K562 (cell line): ENCODE data around the gene AFAP1. TPM values are rescaled to one million over a fixed set of nuclear protein-coding genes. Genes with fewer than 3 reads are reported as not detected.

Experiments used
- ATAC-seq: fragments of 200-7000 bp; cut with Tn5 transposase; 3 replicates; pipeline ENCODE4 v1.9.1; 2020; ENCODE audit warnings: moderate library complexity
- BruUV-seq: library from RNA; stranded (reverse); fragments of 400-500 nt; replicated peaks from 2 replicates; lab custom pipeline; 2021; lab: Mats Ljungman, UMichigan
- CTCF ChIA-PET: fragments of 300-600 bp; formaldehyde crosslinking; extraction: SDS; loops from one replicate; lab custom pipeline; 2021; ENCODE audit warnings: low intra/inter-chr PET ratio; lab: Yijun Ruan, JAX
- POLR2A ChIA-PET: fragments of 300-600, 350-650 bp; sonication (Branson Sonifier 250); formaldehyde crosslinking; extraction: SDS; loops from one replicate; lab custom pipeline; 2021; ENCODE audit warnings: antibody characterized with exemption, inconsistent platforms; lab: Yijun Ruan, JAX
- DNase-seq, 4 experiments: peaks; one replicate each; pipeline versions ENCODE4 v3.0.0 to v3.0.0-alpha.2; 2011 to 2018; ENCODE audit warnings: low spot score in 3 of 4, mixed read lengths in 3 of 4; ENCODE audit errors: extremely low read depth in 1 of 4
- FAIRE-seq: peaks from 2 replicates; lab custom pipeline; 2011; peaks lifted over from hg19 to GRCh38; lab: Jason Lieb, UNC
- H2AFZ ChIP-seq: 2 replicates; pipeline ENCODE4 v1.6.0; 2011; ENCODE audit warnings: low read depth, low read length, control low read depth, inconsistent platforms
- H3K27ac ChIP-seq: fragments of 200-600 bp; 3 replicates; pipeline ENCODE4 v1.8.0; 2011; ENCODE audit warnings: low read depth, mild to moderate bottlenecking, control low read depth, inconsistent platforms, low read length, moderate library complexity, mixed read lengths; ENCODE audit errors: extremely low read depth
- H3K27me3 ChIP-seq, 2 experiments: fragments of 300-600 bp in 1 of 2; 2 replicates in 1 of 2; 3 replicates in 1 of 2; pipeline versions ENCODE4 v1.6.0 to v1.8.0; 2011; ENCODE audit warnings: inconsistent platforms in 2 of 2, low read length in 2 of 2, mild to moderate bottlenecking in 1 of 2, mixed read lengths in 1 of 2, moderate library complexity in 1 of 2; ENCODE audit not compliant: control insufficient read depth in 2 of 2, insufficient read depth in 2 of 2
- H3K36me3 ChIP-seq: fragments of 300-600 bp; 3 replicates; pipeline ENCODE4 v1.8.0; 2011; ENCODE audit warnings: mild to moderate bottlenecking, low read length, inconsistent platforms; ENCODE audit not compliant: control insufficient read depth, insufficient read depth
- H3K4me1 ChIP-seq, 2 experiments: fragments of 200-600 bp in 1 of 2; replicated peaks in 1 of 2; 2 replicates in 1 of 2; 3 replicates in 1 of 2; pipeline versions ENCODE4 v1.5.1 to v1.8.0; 2011; ENCODE audit warnings: inconsistent platforms in 2 of 2, low read length in 2 of 2, mild to moderate bottlenecking in 1 of 2, mixed read lengths in 1 of 2, moderate library complexity in 1 of 2; ENCODE audit not compliant: control insufficient read depth in 2 of 2, insufficient read depth in 2 of 2
- H3K4me2 ChIP-seq: 2 replicates; pipeline ENCODE4 v1.6.1; 2011; ENCODE audit warnings: low read length, control low read depth, inconsistent platforms, mixed read lengths; ENCODE audit not compliant: insufficient read depth
- H3K4me3 ChIP-seq: fragments of 200-600 bp; sonication (generic), shearing (Covaris generic); 2 replicates; pipeline ENCODE4 v1.5.1; 2016; ENCODE audit warnings: control low read depth, inconsistent platforms
- H3K79me2 ChIP-seq: fragments of 200-600 bp; 3 replicates; pipeline ENCODE4 v1.8.0; 2011; ENCODE audit warnings: low read length, inconsistent platforms; ENCODE audit not compliant: control insufficient read depth, insufficient read depth
- H3K9ac ChIP-seq, 2 experiments: 2 replicates each; pipeline versions ENCODE4 v1.6.0 to v1.6.1; 2011; ENCODE audit warnings: low read depth in 2 of 2, low read length in 2 of 2, control low read depth in 1 of 2, inconsistent platforms in 1 of 2, mild to moderate bottlenecking in 1 of 2, mixed read lengths in 1 of 2; ENCODE audit not compliant: insufficient read depth in 1 of 2
- H3K9me1 ChIP-seq: one replicate; pipeline ENCODE4 v1.6.0; 2011; ENCODE audit warnings: inconsistent platforms, mild to moderate bottlenecking, low read length, moderate library complexity; ENCODE audit not compliant: control insufficient read depth, insufficient read depth
- H3K9me3 ChIP-seq: replicated peaks from 2 replicates; pipeline ENCODE4 v1.5.1; 2011; ENCODE audit warnings: low read depth, low read length, inconsistent platforms; ENCODE audit not compliant: control insufficient read depth, insufficient read depth
- H4K20me1 ChIP-seq: replicated peaks from 2 replicates; pipeline ENCODE4 v1.6.1; 2011; ENCODE audit warnings: low read length, inconsistent platforms, mixed read lengths; ENCODE audit not compliant: control insufficient read depth, insufficient read depth
- ARID1B ChIP-seq: fragments of 450-650 bp; IDR thresholded peaks from 2 replicates; pipeline ENCODE4 v1.6.1; 2016; ENCODE audit warnings: antibody characterized with exemption, mild to moderate bottlenecking, inconsistent platforms
- HNRNPK ChIP-seq: fragments of 200-400 bp; formaldehyde crosslinking; IDR thresholded peaks from one replicate; pipeline ENCODE4 v1.6.1; 2018; ENCODE audit warnings: mild to moderate bottlenecking, low read depth, low read length; ENCODE audit not compliant: poor library complexity, severe bottlenecking
- ID3 ChIP-seq, 2 experiments: fragments of 250-450 bp in 1 of 2; fragments of 450-650 bp in 1 of 2; sonication (Bioruptor Pico) in 1 of 2; IDR thresholded peaks; 2 replicates each; pipeline versions ENCODE4 v1.6.1 to v1.8.0; 2016 to 2021; ENCODE audit warnings: mild to moderate bottlenecking in 2 of 2, moderate library complexity in 2 of 2, missing compliant biosample characterization in 1 of 2, missing genetic modification characterization in 1 of 2
- MAX ChIP-seq: sonication (generic); formaldehyde crosslinking; IDR thresholded peaks from 2 replicates; pipeline ENCODE4 v1.9.0; 2022; ENCODE audit warnings: mild to moderate bottlenecking, missing genetic modification reagents
- NBN ChIP-seq: fragments of 450-650 bp; IDR thresholded peaks from 2 replicates; pipeline ENCODE4 v1.6.1; 2016; ENCODE audit warnings: low read depth, mild to moderate bottlenecking
- NR3C1 ChIP-seq: sonication (generic); formaldehyde crosslinking; IDR thresholded peaks from 2 replicates; pipeline ENCODE4 v1.8.1; 2022; ENCODE audit warnings: missing genetic modification reagents
- POU5F1 ChIP-seq: fragments of 150-350 bp; IDR thresholded peaks from 2 replicates; pipeline ENCODE4 v1.6.1; 2014; ENCODE audit warnings: borderline replicate concordance, low read length, low read depth, mild to moderate bottlenecking; ENCODE audit not compliant: partially characterized antibody
- SFPQ ChIP-seq: fragments of 200-400 bp; formaldehyde crosslinking; IDR thresholded peaks from 2 replicates; pipeline ENCODE4 v1.6.1; 2017; ENCODE audit warnings: mild to moderate bottlenecking, low read depth, low read length, moderate library complexity
- SNRNP70 ChIP-seq: fragments of 200-400 bp; formaldehyde crosslinking; optimal IDR thresholded peaks from 2 replicates; pipeline ENCODE3; 2017; ENCODE audit warnings: low read depth, low read length
- TAF1 ChIP-seq: IDR thresholded peaks from 2 replicates; pipeline ENCODE4 v1.6.1; 2011; ENCODE audit warnings: mild to moderate bottlenecking, low read length, moderate library complexity; ENCODE audit not compliant: insufficient read depth, control insufficient read depth, severe bottlenecking; ENCODE audit errors: extremely low read depth
- TFAM ChIP-seq: fragments of 250-450 bp; sonication (Bioruptor Pico); conservative IDR thresholded peaks from 2 replicates; pipeline ENCODE4 v1.5.0; 2021; ENCODE audit warnings: mild to moderate bottlenecking, moderate library complexity
- THRA ChIP-seq: fragments of 450-650 bp; IDR thresholded peaks from 2 replicates; pipeline ENCODE4 v1.6.1; 2017; ENCODE audit warnings: mild to moderate bottlenecking, moderate library complexity
- ZNF384 ChIP-seq: IDR thresholded peaks from 2 replicates; pipeline ENCODE4 v1.6.1; 2012; ENCODE audit warnings: low read depth, low read length, improper control_type of control experiment
- ZNF57 ChIP-seq: fragments of 450-650 bp; formaldehyde crosslinking; IDR thresholded peaks from 2 replicates; pipeline ENCODE4 v1.4.0; 2020; ENCODE audit warnings: mild to moderate bottlenecking, moderate library complexity
- ZNF707 ChIP-seq: fragments of 250-450 bp; sonication (Bioruptor Pico); conservative IDR thresholded peaks from 2 replicates; pipeline ENCODE4 v1.8.0; 2022; ENCODE audit warnings: inconsistent platforms, mild to moderate bottlenecking, moderate library complexity
- ZZZ3 ChIP-seq: fragments of 450-650 bp; IDR thresholded peaks from 2 replicates; pipeline ENCODE4 v1.6.1; 2016; ENCODE audit warnings: antibody characterized with exemption, mild to moderate bottlenecking, moderate library complexity
- WGBS: fragments of 100-300 bp; shearing (Covaris generic); methylation state at CpG from one replicate; pipeline ENCODE4 v1.1.6; 2016; ENCODE audit warnings: low coverage, mixed read lengths; ENCODE audit not compliant: insufficient coverage; ENCODE audit errors: missing lambda C conversion rate; 5-methylcytosine and 5-hydroxymethylcytosine counted together
- in situ Hi-C: fragments of 300-500 bp; cut with MboI; formaldehyde crosslinking; loops from 4 replicates; pipeline ENCODE4 v1.15.0; 2018; ENCODE audit warnings: inconsistent platforms, mixed read lengths
- intact Hi-C: fragments of 100-400 bp; cut with micrococcal nuclease; formaldehyde crosslinking; loops from 2 replicates; pipeline ENCODE4 v1.14.2; 2022
- polyA plus RNA-seq, 8 experiments: library from polyadenylated mRNA; depleted of rRNA in 4 of 8; stranded (reverse) in 5 of 8; unstranded in 3 of 8; fragments of >200 nt; fragmentation: Nextera tagmentation in 2 of 8; fragmentation: Illumina TruSeq in 1 of 8; extraction: Ambion mirVana in 2 of 8; extraction: Trizol in 1 of 8; gene quantifications; 2 replicates each; pipeline versions ENCODE4 v1.2.1 to v1.2.3, GENCODE V29; 2011 to 2014; ENCODE audit warnings: inconsistent platforms in 1 of 8, missing spikeins in 1 of 8
- total RNA-seq, 7 experiments: library from RNA; depleted of rRNA in 6 of 7; stranded (reverse); fragments of >200 nt in 6 of 7; fragmentation: Illumina TruSeq in 2 of 7; extraction: Trizol in 2 of 7; gene quantifications; 2 replicates each; pipeline versions ENCODE4 v1.2.1 to v1.2.3, GENCODE V29; 2011 to 2021; ENCODE audit warnings: low replicate concordance in 1 of 7

Gene AFAP1
- total and polyA plus RNA-seq, 9 of the 15 experiments (the other 6 are each of a cell fraction or from before 2014, with no cell fraction given): 0.07 to 0.42 (median 0.12) TPM; not detected in 1

DNA sequence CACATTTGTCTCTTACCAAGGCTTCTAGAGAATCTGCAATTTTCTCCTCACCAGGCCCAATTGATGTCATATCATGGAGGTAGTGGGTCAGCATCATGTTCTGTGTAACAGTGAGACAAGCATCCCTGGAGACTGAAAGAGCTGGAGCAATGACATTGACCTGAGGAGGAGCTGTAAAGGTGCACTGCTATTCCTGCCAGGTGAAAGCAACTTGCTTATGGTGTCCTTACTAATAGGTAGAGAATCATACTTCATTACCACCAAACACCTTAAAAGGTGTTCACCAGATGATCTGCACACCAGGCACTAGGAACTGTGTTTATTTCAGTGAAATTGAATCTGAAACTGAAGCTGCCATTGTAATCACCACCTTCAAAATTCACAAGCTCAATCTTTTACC lies 188.7 kb downstream of the AFAP1 start (continued):
- TF ChIP-seq TFAM (CRISPR knock-in tag) (no peak), ZNF57 (no peak), MAX (CRISPR knock-in tag) (no peak)

DNA sequence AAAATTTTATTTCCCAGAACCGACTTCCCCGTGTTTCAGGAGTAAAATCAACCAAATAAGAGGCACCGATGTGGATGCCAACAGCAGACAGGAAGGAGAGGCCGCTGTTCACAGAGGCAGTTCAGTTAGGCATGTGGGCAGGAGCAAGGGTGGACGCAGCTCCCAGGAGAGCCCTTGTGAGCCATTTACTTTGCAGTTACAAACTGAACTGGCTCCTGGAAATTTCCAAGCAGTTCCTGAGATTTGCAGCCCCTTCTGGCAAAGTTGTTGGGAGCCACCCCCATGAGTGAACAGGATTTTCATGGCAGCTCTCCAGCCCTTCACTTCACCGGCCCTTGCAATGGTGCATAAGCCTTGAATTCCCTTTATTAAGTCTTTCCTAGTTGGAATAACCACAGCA lies 189.1 kb downstream of the AFAP1 start:
- FAIRE-seq (no peak), ATAC-seq (no peak), DNase-seq (no peak)
- BruUV-seq: no TSS peak
- Histone ChIP-seq H3K9me3 (no peaks in the 10 kb centered on the region), H3K79me2 (peaks cover 16% of the 10 kb centered on the region), H3K9me1 (no peaks in the 10 kb centered on the region), H3K36me3 (no peaks in the 10 kb centered on the region), H4K20me1 (peaks cover 7% of the 10 kb centered on the region; the same call in 1 of the 2 replicates), H3K4me1 (peaks cover 5 to 12% of the 10 kb centered on the region in 2 experiments; a peak in 2 of 5 replicates), H3K27me3 (peaks cover 12 to 41% of the 10 kb centered on the region in 2 experiments; a peak in 4 of 5 replicates), H3K9ac (no peak overlapping the region), H3K4me2 (no peak overlapping the region), H3K27ac (no peak overlapping the region), H2AFZ (no peak overlapping the region), H3K4me3 (no peak overlapping the region)
- 2% methylated on average over 6 of the region's 6 CpGs for WGBS
- intact Hi-C loops: no loop called here
- CTCF ChIA-PET: no interaction called here
- POLR2A ChIA-PET: interaction anchor here (0.7 to 0.9 kb wide), 2 partner anchors 8 to 69 kb away, joined by 3 read pairs; no protein-coding TSS in a partner anchor
- in situ Hi-C loops: no loop called here
- TF ChIP-seq SNRNP70 (no peak), ID3 (CRISPR knock-in tag; IDR thresholded peaks at IDR 0.05) (no peak), ID3 (tag; IDR thresholded peaks at IDR 0.05) (no peak), POU5F1 (no peak), SFPQ (no peak), ARID1B (no peak), THRA (no peak), NR3C1 (CRISPR knock-in tag) (no peak), ZZZ3 (no peak), HNRNPK (no peak), TAF1 (no peak), ZNF707 (no peak), ZNF384 (no peak), NBN (no peak)
